HepG2 (cell line): ENCODE results near the gene MED13L. TPM values are rescaled to one million over a fixed set of nuclear protein-coding genes. Genes with fewer than 3 reads are reported as not detected.

Experiments used
- ATAC-seq: fragments of 200-7000 bp; cut with Tn5 transposase; 3 replicates; pipeline ENCODE4 v1.9.1; 2020; ENCODE audit warnings: mild to moderate bottlenecking, moderate library complexity
- BruUV-seq: library from RNA; stranded (reverse); fragments of 400-500 nt; replicated peaks from 2 replicates; lab custom pipeline; 2021; lab: Mats Ljungman, UMichigan
- CTCF ChIA-PET: fragments of 300-600 bp; formaldehyde crosslinking; extraction: SDS; loops from one replicate; lab custom pipeline; 2021; ENCODE audit warnings: low total read pairs, inconsistent platforms, low intra/inter-chr PET ratio; lab: Yijun Ruan, JAX
- POLR2A ChIA-PET: fragments of 350-600 bp; sonication (Branson Sonifier 250); formaldehyde crosslinking; loops from one replicate; lab custom pipeline; 2020; ENCODE audit warnings: antibody characterized with exemption, inconsistent platforms; lab: Yijun Ruan, JAX
- DNase-seq: peaks from one replicate; pipeline ENCODE4 v3.0.0-alpha.2; 2015; ENCODE audit warnings: low spot score
- FAIRE-seq: peaks from 3 replicates; lab custom pipeline; 2011; peaks lifted over from hg19 to GRCh38; lab: Jason Lieb, UNC
- H2AFZ ChIP-seq: one replicate; pipeline ENCODE4 v1.6.1; 2011; ENCODE audit warnings: low read length, inconsistent platforms
- H3K27ac ChIP-seq: fragments of 300-600 bp; 3 replicates; pipeline ENCODE4 v1.8.0; 2011; ENCODE audit warnings: mixed run types, mild to moderate bottlenecking, mixed read lengths, low read length, inconsistent platforms; ENCODE audit not compliant: insufficient read depth; ENCODE audit errors: extremely low read length
- H3K27me3 ChIP-seq, 2 experiments: fragments of 200-600 bp in 1 of 2; 2 replicates in 1 of 2; 3 replicates in 1 of 2; pipeline versions ENCODE4 v1.6.0 to v1.8.0; 2011; ENCODE audit warnings: low read length in 2 of 2, mild to moderate bottlenecking in 2 of 2, moderate library complexity in 2 of 2, inconsistent platforms in 1 of 2; ENCODE audit not compliant: insufficient read depth in 2 of 2, control insufficient read depth in 1 of 2
- H3K36me3 ChIP-seq, 2 experiments: fragments of 200-600 bp in 1 of 2; replicated peaks in 1 of 2; 2 replicates in 1 of 2; 3 replicates in 1 of 2; pipeline versions ENCODE4 v1.5.1 to v1.8.0; 2011; ENCODE audit warnings: low read length in 2 of 2, inconsistent platforms in 1 of 2; ENCODE audit not compliant: insufficient read depth in 2 of 2, control insufficient read depth in 1 of 2
- H3K4me1 ChIP-seq: 2 replicates; pipeline ENCODE4 v1.5.1; 2012; ENCODE audit warnings: low read length, inconsistent platforms; ENCODE audit not compliant: insufficient read depth
- H3K4me2 ChIP-seq: 2 replicates; pipeline ENCODE4 v1.6.0; 2011; ENCODE audit warnings: low read depth, low read length, inconsistent platforms
- H3K4me3 ChIP-seq, 3 experiments: fragments of 200-600 bp in 1 of 3; sonication (generic), shearing (Covaris generic) in 1 of 3; replicated peaks in 1 of 3; 2 replicates each; pipeline ENCODE4 v1.5.1; 2011 to 2016; ENCODE audit warnings: low read length in 3 of 3, inconsistent platforms in 2 of 3, low read depth in 2 of 3, mild to moderate bottlenecking in 2 of 3, control low read depth in 1 of 3, mixed read lengths in 1 of 3; ENCODE audit not compliant: insufficient read depth in 1 of 3
- H3K79me2 ChIP-seq: one replicate; pipeline ENCODE4 v1.6.1; 2011; ENCODE audit warnings: low read length, inconsistent platforms; ENCODE audit not compliant: insufficient read depth
- H3K9ac ChIP-seq: 2 replicates; pipeline ENCODE4 v1.6.0; 2011; ENCODE audit warnings: mild to moderate bottlenecking, low read depth, low read length, inconsistent platforms; ENCODE audit not compliant: insufficient read depth
- H3K9me3 ChIP-seq: 2 replicates; pipeline ENCODE4 v1.5.1; 2012; ENCODE audit warnings: mild to moderate bottlenecking, low read length
- H4K20me1 ChIP-seq: 2 replicates; pipeline ENCODE4 v1.6.0; 2011; ENCODE audit warnings: inconsistent platforms, mild to moderate bottlenecking, low read length, moderate library complexity; ENCODE audit not compliant: insufficient read depth
- ATF7 ChIP-seq, 2 experiments: fragments of 450-650 bp in 1 of 2; sonication (generic) in 1 of 2; formaldehyde crosslinking in 1 of 2; IDR thresholded peaks; 2 replicates each; pipeline versions ENCODE4 v1.4.0 to v1.6.1; 2016 to 2020; ENCODE audit warnings: antibody characterized with exemption in 1 of 2, mild to moderate bottlenecking in 1 of 2, missing genetic modification reagents in 1 of 2
- CHCHD3 ChIP-seq: sonication (generic); formaldehyde crosslinking; IDR thresholded peaks from 2 replicates; pipeline ENCODE4 v1.8.0; 2022; ENCODE audit warnings: mild to moderate bottlenecking, missing genetic modification reagents, moderate library complexity
- GATAD2A ChIP-seq: IDR thresholded peaks from 2 replicates; pipeline ENCODE4 v1.6.1; 2016
- GFI1 ChIP-seq: sonication (generic); formaldehyde crosslinking; IDR thresholded peaks from 2 replicates; pipeline ENCODE4 v1.5.0; 2020; ENCODE audit warnings: missing genetic modification reagents, mild to moderate bottlenecking, borderline replicate concordance
- NFKB2 ChIP-seq: sonication (generic); formaldehyde crosslinking; IDR thresholded peaks from 2 replicates; pipeline ENCODE4 v1.4.0; 2020; ENCODE audit warnings: missing genetic modification reagents, borderline replicate concordance
- PHF21A ChIP-seq: sonication (generic); formaldehyde crosslinking; IDR thresholded peaks from 2 replicates; pipeline ENCODE4 v1.5.0; 2020; ENCODE audit warnings: mild to moderate bottlenecking, missing genetic modification reagents
- RFXANK ChIP-seq: IDR thresholded peaks from 2 replicates; pipeline ENCODE4 v1.6.1; 2016
- TCF12 ChIP-seq, 2 experiments: fragments of 450-650 bp in 1 of 2; sonication (generic) in 1 of 2; formaldehyde crosslinking in 1 of 2; IDR thresholded peaks; 2 replicates each; pipeline versions ENCODE4 v1.6.1 to v1.8.0; 2017 to 2022; ENCODE audit warnings: antibody characterized with exemption in 1 of 2, mild to moderate bottlenecking in 1 of 2, missing genetic modification reagents in 1 of 2, moderate library complexity in 1 of 2
- ZFP36 ChIP-seq: fragments of 150-350 bp; IDR thresholded peaks from 2 replicates; pipeline ENCODE4 v1.6.1; 2018; ENCODE audit warnings: borderline replicate concordance, low read length, low read depth; ENCODE audit not compliant: partially characterized antibody
- ZNF460 ChIP-seq: sonication (generic); formaldehyde crosslinking; IDR thresholded peaks from 2 replicates; pipeline ENCODE4 v1.5.1; 2020; ENCODE audit warnings: missing genetic modification reagents, mild to moderate bottlenecking, borderline replicate concordance
- ZNF562 ChIP-seq: sonication (generic); formaldehyde crosslinking; IDR thresholded peaks from 2 replicates; pipeline ENCODE4 v1.8.0; 2022; ENCODE audit warnings: missing genetic modification reagents, borderline replicate concordance
- ZNF773 ChIP-seq: sonication (generic); formaldehyde crosslinking; IDR thresholded peaks from 2 replicates; pipeline ENCODE4 v1.4.0; 2020; ENCODE audit warnings: missing genetic modification reagents, borderline replicate concordance
- WGBS: methylation state at CpG from one replicate; pipeline ENCODE4 v1.1.6; 2017; ENCODE audit warnings: low lambda C conversion rate; 5-methylcytosine and 5-hydroxymethylcytosine counted together
- in situ Hi-C: cut with HindIII; loops from 2 replicates; pipeline ENCODE4 v1.10.0; 2017; ENCODE audit warnings: low pct_unique_long_range_greater_than_20kb; ENCODE audit not compliant: extremely low pct_ligation_motif_present
- intact Hi-C: fragments of 100-400 bp; cut with micrococcal nuclease; formaldehyde crosslinking; loops from one replicate; pipeline ENCODE4 v1.10.0; 2022; ENCODE audit not compliant: unreplicated experiment
- polyA plus RNA-seq, 8 experiments: library from polyadenylated mRNA; depleted of rRNA in 3 of 8; stranded (reverse) in 7 of 8; unstranded in 1 of 8; fragments of >200 nt; fragmentation: Illumina TruSeq in 4 of 8; extraction: Trizol in 4 of 8; gene quantifications; 2 replicates each; pipeline versions ENCODE4 v1.2.1 to v1.2.3, GENCODE V29; 2011 to 2016; ENCODE audit warnings: low read depth in 4 of 8, missing spikeins in 1 of 8, mixed read lengths in 1 of 8; ENCODE audit not compliant: insufficient read depth in 1 of 8
- total RNA-seq, 5 experiments: library from RNA; depleted of rRNA; stranded (reverse); fragments of >200 nt; fragmentation: Illumina TruSeq; extraction: Trizol; gene quantifications; 2 replicates each; pipeline ENCODE4 v1.2.3, GENCODE V29; 2016; ENCODE audit warnings: low read depth in 1 of 5
- TF ChIP-seq, protein P1 (sequence below): sonication (generic); formaldehyde crosslinking; IDR thresholded peaks from 2 replicates; pipeline ENCODE4 v1.4.0; 2020; ENCODE audit warnings: mild to moderate bottlenecking, missing genetic modification reagents

MED13L gene
- total and polyA plus RNA-seq, 2 of the 13 experiments (the other 11 are each of a cell fraction or from before 2014, with no cell fraction given), result 24.8 to 38.9 TPM

DNA sequence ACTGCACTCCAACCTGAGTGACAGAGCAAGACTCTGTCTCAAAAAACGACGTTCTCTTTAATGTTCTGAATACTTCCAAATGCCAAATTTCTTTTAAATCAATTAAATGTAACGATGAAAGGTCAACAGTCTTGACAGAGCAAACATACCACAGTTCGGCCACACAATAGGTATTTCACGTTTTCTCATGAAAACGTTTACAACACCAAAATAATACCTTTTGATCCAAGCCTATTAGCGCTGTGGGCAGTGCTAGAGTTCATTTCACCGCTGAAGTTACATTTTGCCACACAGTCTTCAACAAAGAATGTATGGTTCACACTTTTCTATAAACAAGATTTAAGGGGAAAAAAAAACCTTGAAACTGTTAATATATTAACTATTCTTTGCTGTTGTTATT lies 122.1 kb downstream of the MED13L start (continued):
- TF ChIP-seq TCF12 (IDR thresholded peaks at IDR 0.05) (no peak), TCF12 (CRISPR knock-in tag; IDR thresholded peaks at IDR 0.05) (no peak), ZFP36 (no peak), GFI1 (CRISPR knock-in tag) (no peak), CHCHD3 (CRISPR knock-in tag) (no peak), RFXANK (CRISPR knock-in tag) (no peak)

DNA sequence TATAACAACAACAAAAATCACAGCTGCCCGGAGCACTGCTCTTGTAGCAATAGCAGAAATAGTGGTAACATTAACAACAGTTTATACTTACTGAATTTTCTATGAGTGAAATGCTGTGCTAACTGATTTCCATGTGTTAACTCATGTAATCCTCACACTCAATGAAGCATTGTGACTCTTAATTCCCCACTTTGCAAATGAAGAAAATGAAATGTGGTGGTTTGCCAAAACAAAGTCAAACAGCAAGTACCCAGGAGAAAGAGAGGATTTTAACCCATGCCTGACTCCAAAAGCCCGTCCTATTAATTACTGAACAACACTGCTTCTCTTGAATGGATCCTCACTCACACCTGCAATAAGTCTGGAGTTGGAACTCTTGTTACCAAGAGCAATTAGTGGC lies 123.5 kb downstream of the MED13L start:
- ATAC-seq, result no peak
- H3K27ac ChIP-seq, result no peak overlapping the region
- WGBS, result 82% methylated on average over 2 of the region's 2 CpGs
- no peaks in the 10 kb centered on the region for H3K27me3 ChIP-seq
- ChIA-PET CTCF (no interaction called here), POLR2A (no interaction called here)
- H3K79me2 ChIP-seq, result peaks cover 19% of the 10 kb centered on the region
- intact Hi-C loops, result no loop called here
- no peak overlapping the region for H3K4me2 ChIP-seq
- H3K4me3 ChIP-seq, result no peak overlapping the region
- FAIRE-seq, result no peak
- no peaks in the 10 kb centered on the region for H3K36me3 ChIP-seq
- in situ Hi-C loops, result no loop called here
- peaks cover 48% of the 10 kb centered on the region for H3K4me1 ChIP-seq
- no peak for TF ChIP-seq ZNF460 (CRISPR knock-in tag)
- no peak for TF ChIP-seq ZNF773 (CRISPR knock-in tag)
- H3K9ac ChIP-seq, result no peak overlapping the region
- H2AFZ ChIP-seq, result no peak overlapping the region
- no peaks in the 10 kb centered on the region; the same call in 1 of the 2 replicates for H4K20me1 ChIP-seq
- no peaks in the 10 kb centered on the region for H3K9me3 ChIP-seq
- no peak for DNase-seq
- no TSS peak for BruUV-seq

DNA sequence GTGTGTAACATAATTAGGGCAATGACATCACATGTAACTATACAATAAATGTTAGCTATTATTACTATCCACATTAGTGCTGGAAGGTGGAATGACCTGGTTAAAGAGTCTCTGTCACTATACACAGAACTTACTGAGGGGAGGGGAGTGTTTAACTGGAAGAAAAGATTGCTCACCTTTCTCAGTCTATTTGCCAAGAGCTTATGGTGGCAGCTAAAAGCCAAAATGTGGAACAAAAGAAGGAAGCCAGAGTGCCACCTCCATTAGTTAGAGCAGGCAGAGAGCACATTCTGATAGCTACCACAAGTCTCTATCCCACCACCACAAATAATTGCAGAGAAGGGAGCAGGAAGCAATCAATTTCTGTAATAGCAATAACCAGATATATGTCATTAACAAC lies 124.4 kb downstream of the MED13L start:
- no TSS peak for BruUV-seq
- Histone ChIP-seq H3K4me3 (no peak overlapping the region), H3K9ac (no peak overlapping the region), H3K79me2 (peaks cover 17% of the 10 kb centered on the region), H3K9me3 (no peaks in the 10 kb centered on the region), H2AFZ (no peak overlapping the region), H3K27me3 (no peaks in the 10 kb centered on the region), H4K20me1 (no peaks in the 10 kb centered on the region; the same call in 1 of the 2 replicates), H3K27ac (no peak overlapping the region), H3K4me2 (no peak overlapping the region), H3K4me1 (peaks cover 45% of the 10 kb centered on the region), H3K36me3 (no peaks in the 10 kb centered on the region)
- no peak for FAIRE-seq
- DNase-seq, result no peak
- TF ChIP-seq NFKB2 (no peak), GATAD2A (CRISPR knock-in tag) (no peak), ZNF562 (CRISPR knock-in tag) (no peak), ATF7 (IDR thresholded peaks at IDR 0.05) (no peak), ATF7 (CRISPR knock-in tag; IDR thresholded peaks at IDR 0.05) (no peak), PHF21A (CRISPR knock-in tag) (no peak)
- TF ChIP-seq, protein P1, sequence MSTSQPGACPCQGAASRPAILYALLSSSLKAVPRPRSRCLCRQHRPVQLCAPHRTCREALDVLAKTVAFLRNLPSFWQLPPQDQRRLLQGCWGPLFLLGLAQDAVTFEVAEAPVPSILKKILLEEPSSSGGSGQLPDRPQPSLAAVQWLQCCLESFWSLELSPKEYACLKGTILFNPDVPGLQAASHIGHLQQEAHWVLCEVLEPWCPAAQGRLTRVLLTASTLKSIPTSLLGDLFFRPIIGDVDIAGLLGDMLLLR (CRISPR knock-in tag), result no peak
- in situ Hi-C loops, result no loop called here
- ATAC-seq, result no peak
- POLR2A ChIA-PET, result no interaction called here
- CTCF ChIA-PET, result no interaction called here
- intact Hi-C loops, result no loop called here
